ENCODE measurements around the gene TGFA. TPM values are rescaled to one million over a fixed set of nuclear protein-coding genes. Genes with fewer than 3 reads are reported as not detected.

Gene TGFA
- total RNA-seq, 1 donor = not detected

GRCh38 chr2:70522627-70523026, 31.0 kb downstream of the TGFA start:
- H3K4me3 ChIP-seq (ENCODE audit: insufficient read depth, low read length) = no peak overlapping the region
- H3K36me3 ChIP-seq (ENCODE audit: insufficient read depth, low read length) = no peaks in the 10 kb centered on the region
- no peak overlapping the region for H2AFZ ChIP-seq (ENCODE audit: low read length)
- H4K20me1 ChIP-seq (ENCODE audit: insufficient read depth, low read length) = no peaks in the 10 kb centered on the region
- H3K4me2 ChIP-seq (ENCODE audit: insufficient read depth, low read length) = no peak overlapping the region
- H3K79me2 ChIP-seq (ENCODE audit: insufficient read depth, low read length) = no peaks in the 10 kb centered on the region
- DNase-seq (ENCODE audit: insufficient read length, low spot score, missing footprints) = no peak
- TF ChIP-seq CTCF (IDR thresholded peaks at IDR 0.05; ENCODE audit: extremely low read depth, low read depth, low read length) = no peak
- peaks cover 20% of the 10 kb centered on the region for H3K4me1 ChIP-seq (ENCODE audit: insufficient read depth, low read length)
- no peaks in the 10 kb centered on the region for H3K27me3 ChIP-seq (ENCODE audit: insufficient read depth, low read length)
- H3K27ac ChIP-seq (ENCODE audit: low read depth, low read length) = no peak overlapping the region
- no peaks in the 10 kb centered on the region for H3K9me3 ChIP-seq (ENCODE audit: low read depth, low read length)

- Histone ChIP-seq H2AFZ (ENCODE audit: low read length) (no peak overlapping the region), H3K9me3 (ENCODE audit: low read depth, low read length) (no peaks in the 10 kb centered on the region), H4K20me1 (ENCODE audit: insufficient read depth, low read length) (no peaks in the 10 kb centered on the region), H3K4me1 (ENCODE audit: insufficient read depth, low read length) (peaks cover 20% of the 10 kb centered on the region), H3K4me2 (ENCODE audit: insufficient read depth, low read length) (no peak overlapping the region), H3K4me3 (ENCODE audit: insufficient read depth, low read length) (no peak overlapping the region), H3K79me2 (ENCODE audit: insufficient read depth, low read length) (no peaks in the 10 kb centered on the region), H3K36me3 (ENCODE audit: insufficient read depth, low read length) (no peaks in the 10 kb centered on the region), H3K27ac (ENCODE audit: low read depth, low read length) (no peak overlapping the region), H3K27me3 (ENCODE audit: insufficient read depth, low read length) (no peaks in the 10 kb centered on the region)
- no peak for DNase-seq (ENCODE audit: insufficient read length, low spot score, missing footprints)
- no peak for TF ChIP-seq CTCF (IDR thresholded peaks at IDR 0.05; ENCODE audit: extremely low read depth, low read depth, low read length)
These were observed 32.8 kb downstream of the TGFA start for GRCh38 chr2:70520825-70521224.

- TF ChIP-seq CTCF (IDR thresholded peaks at IDR 0.05; ENCODE audit: extremely low read depth, low read depth, low read length) = no peak
- no peak overlapping the region for H3K4me2 ChIP-seq (ENCODE audit: insufficient read depth, low read length)
- H3K36me3 ChIP-seq (ENCODE audit: insufficient read depth, low read length) = no peaks in the 10 kb centered on the region
- no peaks in the 10 kb centered on the region for H3K79me2 ChIP-seq (ENCODE audit: insufficient read depth, low read length)
- H3K9me3 ChIP-seq (ENCODE audit: low read depth, low read length) = no peaks in the 10 kb centered on the region
- no peak overlapping the region for H2AFZ ChIP-seq (ENCODE audit: low read length)
- H3K4me3 ChIP-seq (ENCODE audit: insufficient read depth, low read length) = no peak overlapping the region
- H4K20me1 ChIP-seq (ENCODE audit: insufficient read depth, low read length) = no peaks in the 10 kb centered on the region
- DNase-seq (ENCODE audit: insufficient read length, low spot score, missing footprints) = no peak
- H3K27ac ChIP-seq (ENCODE audit: low read depth, low read length) = no peak overlapping the region
- H3K4me1 ChIP-seq (ENCODE audit: insufficient read depth, low read length) = peaks cover 8% of the 10 kb centered on the region
- H3K27me3 ChIP-seq (ENCODE audit: insufficient read depth, low read length) = no peaks in the 10 kb centered on the region
These were observed 34.2 kb downstream of the TGFA start for GRCh38 chr2:70519453-70519852.

- H4K20me1 ChIP-seq (ENCODE audit: insufficient read depth, low read length) = no peaks in the 10 kb centered on the region
- H3K4me3 ChIP-seq (ENCODE audit: insufficient read depth, low read length) = no peak overlapping the region
- H2AFZ ChIP-seq (ENCODE audit: low read length) = no peak overlapping the region
- H3K36me3 ChIP-seq (ENCODE audit: insufficient read depth, low read length) = no peaks in the 10 kb centered on the region
- H3K4me2 ChIP-seq (ENCODE audit: insufficient read depth, low read length) = no peak overlapping the region
- no peaks in the 10 kb centered on the region for H3K9me3 ChIP-seq (ENCODE audit: low read depth, low read length)
- H3K27me3 ChIP-seq (ENCODE audit: insufficient read depth, low read length) = no peaks in the 10 kb centered on the region
- TF ChIP-seq CTCF (IDR thresholded peaks at IDR 0.05; ENCODE audit: extremely low read depth, low read depth, low read length) = no peak
- no peak overlapping the region for H3K27ac ChIP-seq (ENCODE audit: low read depth, low read length)
- peak; percentile 63 for DNase-seq (ENCODE audit: insufficient read length, low spot score, missing footprints)
- no peaks in the 10 kb centered on the region for H3K4me1 ChIP-seq (ENCODE audit: insufficient read depth, low read length)
- H3K79me2 ChIP-seq (ENCODE audit: insufficient read depth, low read length) = no peaks in the 10 kb centered on the region
These were observed 35.1 kb downstream of the TGFA start for GRCh38 chr2:70518557-70518956.
